HCT116 (cell line): ENCODE data around the gene UBE3B.

Source experiments
- CTCF ChIP-seq, 3 experiments: fragments of 200-600 bp in 1 of 3; sonication (generic) in 1 of 3; IDR thresholded peaks in 2 of 3; conservative IDR thresholded peaks in 1 of 3; 2 replicates each; pipeline ENCODE4 v1.5.1; 2012 to 2017; ENCODE audit warnings: low read depth in 2 of 3, low read length in 2 of 3, antibody characterized with exemption in 1 of 3, borderline replicate concordance in 1 of 3, control low read depth in 1 of 3, mild to moderate bottlenecking in 1 of 3, mixed read lengths in 1 of 3, mixed run types in 1 of 3, moderate library complexity in 1 of 3; ENCODE audit not compliant: insufficient read depth in 1 of 3
- POLR2A ChIP-seq: IDR thresholded peaks from 2 replicates; pipeline ENCODE4 v1.7.0; 2011; ENCODE audit warnings: borderline replicate concordance; ENCODE audit not compliant: insufficient read depth, insufficient read length; ENCODE audit errors: extremely low read depth
- SRF ChIP-seq: IDR thresholded peaks from 2 replicates; pipeline ENCODE4 v1.6.1; 2012; ENCODE audit warnings: low read depth
- YY1 ChIP-seq: IDR thresholded peaks from 2 replicates; pipeline ENCODE4 v1.6.1; 2011; ENCODE audit warnings: low read length, low read depth, moderate library complexity, mild to moderate bottlenecking; ENCODE audit not compliant: insufficient replicate concordance; ENCODE audit errors: extremely low read depth
- ZNF274 ChIP-seq: fragments of 200-500 bp; sonication (Bioruptor generic); IDR thresholded peaks from 2 replicates; pipeline ENCODE4 v1.6.1; 2014; ENCODE audit warnings: mild to moderate bottlenecking, low read depth, low read length, inconsistent platforms
- TF ChIP-seq, protein P1 (sequence below): IDR thresholded peaks from 2 replicates; pipeline ENCODE4 v1.6.1; 2012; ENCODE audit warnings: low read depth

GRCh38 chr12:109434582-109434981 lies 42.9 kb upstream of the UBE3B start:
- TF ChIP-seq ZNF274 (no peak), YY1 (no peak), POLR2A (no peak), CTCF (IDR thresholded peaks at IDR 0.05 in 2 of 3, conservative IDR thresholded peaks at IDR 0.05 in 1 of 3; ENCODE audit: borderline replicate concordance in 1 of 3, insufficient read depth in 1 of 3, low read depth in 2 of 3, low read length in 2 of 3) (no peak), SRF (no peak)
- TF ChIP-seq, protein P1, sequence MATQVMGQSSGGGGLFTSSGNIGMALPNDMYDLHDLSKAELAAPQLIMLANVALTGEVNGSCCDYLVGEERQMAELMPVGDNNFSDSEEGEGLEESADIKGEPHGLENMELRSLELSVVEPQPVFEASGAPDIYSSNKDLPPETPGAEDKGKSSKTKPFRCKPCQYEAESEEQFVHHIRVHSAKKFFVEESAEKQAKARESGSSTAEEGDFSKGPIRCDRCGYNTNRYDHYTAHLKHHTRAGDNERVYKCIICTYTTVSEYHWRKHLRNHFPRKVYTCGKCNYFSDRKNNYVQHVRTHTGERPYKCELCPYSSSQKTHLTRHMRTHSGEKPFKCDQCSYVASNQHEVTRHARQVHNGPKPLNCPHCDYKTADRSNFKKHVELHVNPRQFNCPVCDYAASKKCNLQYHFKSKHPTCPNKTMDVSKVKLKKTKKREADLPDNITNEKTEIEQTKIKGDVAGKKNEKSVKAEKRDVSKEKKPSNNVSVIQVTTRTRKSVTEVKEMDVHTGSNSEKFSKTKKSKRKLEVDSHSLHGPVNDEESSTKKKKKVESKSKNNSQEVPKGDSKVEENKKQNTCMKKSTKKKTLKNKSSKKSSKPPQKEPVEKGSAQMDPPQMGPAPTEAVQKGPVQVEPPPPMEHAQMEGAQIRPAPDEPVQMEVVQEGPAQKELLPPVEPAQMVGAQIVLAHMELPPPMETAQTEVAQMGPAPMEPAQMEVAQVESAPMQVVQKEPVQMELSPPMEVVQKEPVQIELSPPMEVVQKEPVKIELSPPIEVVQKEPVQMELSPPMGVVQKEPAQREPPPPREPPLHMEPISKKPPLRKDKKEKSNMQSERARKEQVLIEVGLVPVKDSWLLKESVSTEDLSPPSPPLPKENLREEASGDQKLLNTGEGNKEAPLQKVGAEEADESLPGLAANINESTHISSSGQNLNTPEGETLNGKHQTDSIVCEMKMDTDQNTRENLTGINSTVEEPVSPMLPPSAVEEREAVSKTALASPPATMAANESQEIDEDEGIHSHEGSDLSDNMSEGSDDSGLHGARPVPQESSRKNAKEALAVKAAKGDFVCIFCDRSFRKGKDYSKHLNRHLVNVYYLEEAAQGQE = no peak
